Activated CD8-positive, alpha-beta memory T cell treated with anti-CD3 and anti-CD28 coated beads, Interleukin-2, amount 10 ng/mL, durations not matched to agents 7 days and 5 days (primary cell): ENCODE measurements around the gene LDHD. TPM values are rescaled to one million over a fixed set of nuclear protein-coding genes. Genes with fewer than 3 reads are reported as not detected.

Experiments
- ATAC-seq: fragments of 150-1000 bp; cut with Tn5 transposase; one replicate; pipeline ENCODE4 v1.10.0; 2021; ENCODE audit warnings: moderate library complexity
- CTCF ChIA-PET: fragments of 350-600 bp; sonication (Branson Sonifier 250); formaldehyde crosslinking; loops from one replicate; lab custom pipeline; 2021; ENCODE audit warnings: antibody characterized with exemption; lab: Charles Lee
- DNase-seq: peaks from one replicate; pipeline ENCODE4 v3.0.0-alpha.2; 2020
- H3K27ac Mint-ChIP-seq: one replicate; pipeline ENCODE4 v1.8.0; 2021; ENCODE audit warnings: mild to moderate bottlenecking, mixed read lengths
- H3K27me3 Mint-ChIP-seq: one replicate; pipeline ENCODE4 v1.8.0; 2021; ENCODE audit warnings: mixed read lengths
- H3K36me3 Mint-ChIP-seq: one replicate; pipeline ENCODE4 v1.8.0; 2021; ENCODE audit warnings: mild to moderate bottlenecking, mixed read lengths
- H3K4me1 Mint-ChIP-seq: one replicate; pipeline ENCODE4 v1.8.0; 2021; ENCODE audit warnings: mixed read lengths
- H3K4me3 Mint-ChIP-seq: one replicate; pipeline ENCODE4 v1.8.0; 2021; ENCODE audit warnings: mild to moderate bottlenecking, moderate library complexity, mixed read lengths
- H3K9me3 Mint-ChIP-seq: one replicate; pipeline ENCODE4 v1.8.0; 2022; ENCODE audit warnings: low read depth, mixed read lengths
- total RNA-seq, 2 experiments: library from RNA; stranded (reverse); gene quantifications; one replicate each; pipeline ENCODE4 v1.2.3, GENCODE V29; 2021

The LDHD gene
- total RNA-seq, 2 experiments from 2014 or later: not detected

DNA sequence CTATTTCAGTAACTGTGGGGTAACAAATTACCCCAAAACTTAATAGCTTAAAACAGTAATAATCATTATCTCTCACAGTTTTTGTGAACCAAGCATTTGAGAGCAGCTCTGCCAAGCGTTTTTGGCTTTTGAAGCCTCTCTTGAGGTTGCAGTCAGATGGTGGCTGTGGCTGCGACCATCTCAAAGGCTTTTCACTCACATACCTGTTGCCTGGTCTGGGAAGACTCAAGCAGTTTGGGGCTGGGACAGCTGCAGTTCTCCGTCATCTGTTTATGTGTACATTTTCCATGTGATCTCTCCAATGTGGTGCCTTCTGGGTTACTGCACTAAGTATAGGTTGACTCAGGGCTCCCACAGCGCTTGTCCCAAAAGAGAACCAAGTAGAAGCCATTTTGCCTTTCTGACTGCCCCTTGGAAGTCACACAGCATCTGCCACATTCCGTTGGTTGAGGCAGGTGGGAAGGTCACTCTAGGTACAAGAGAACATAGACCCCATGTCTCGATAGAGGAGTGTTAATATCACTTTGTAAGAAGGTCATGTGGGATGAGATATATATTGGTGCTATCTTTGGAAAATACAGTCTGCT lies 49.6 kb downstream of the LDHD start:
- CTCF ChIA-PET: interaction anchor here (0.9 kb wide), 1 partner anchor 45 kb away, joined by 5 read pairs; no protein-coding TSS in a partner anchor
- H3K27me3 Mint-ChIP-seq: no peaks in the 10 kb centered on the region
- H3K9me3 Mint-ChIP-seq: no peaks in the 10 kb centered on the region
- H3K36me3 Mint-ChIP-seq: peaks cover 3% of the 10 kb centered on the region
- DNase-seq (no peak), ATAC-seq (no peak)
- H3K27ac Mint-ChIP-seq: no peak overlapping the region
- H3K4me1 Mint-ChIP-seq: peaks cover 38% of the 10 kb centered on the region
- no peak overlapping the region for H3K4me3 Mint-ChIP-seq

GRCh38 chr16:75065521-75066149 lies 50.9 kb downstream of the LDHD start:
- Mint-ChIP-seq H3K9me3 (no peaks in the 10 kb centered on the region), H3K27me3 (no peaks in the 10 kb centered on the region), H3K27ac (peak overlapping the region; percentile 64), H3K36me3 (peaks cover under 1% of the 10 kb centered on the region), H3K4me3 (peak overlapping the region; percentile 58), H3K4me1 (peaks cover 36% of the 10 kb centered on the region)
- ATAC-seq: peak; percentile 15
- DNase-seq: no peak
- CTCF ChIA-PET: interaction anchor here (1.0 to 5.9 kb wide), 4 partner anchors 9 to 45 kb away, joined by 3 to 42 read pairs (median 4); no protein-coding TSS in a partner anchor

DNA sequence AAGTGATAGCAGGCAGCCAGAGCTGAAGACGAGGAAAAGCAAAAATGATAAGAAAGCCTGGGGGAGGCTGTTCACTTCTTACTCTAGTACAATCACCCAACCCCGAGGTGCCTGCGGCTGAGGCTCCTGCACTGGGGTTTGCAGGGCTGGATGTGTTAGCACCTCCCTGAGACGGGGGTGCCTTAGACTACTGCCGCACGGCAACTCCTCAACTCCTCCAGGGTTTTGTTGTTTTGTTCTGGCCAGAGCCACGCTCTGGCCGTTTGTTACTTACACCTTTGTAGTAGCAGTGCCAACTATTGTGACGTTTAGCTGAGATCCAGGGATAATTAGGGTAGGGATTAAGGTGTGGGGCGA lies 51.5 kb downstream of the LDHD start:
- CTCF ChIA-PET: interaction anchor here (0.7 to 5.9 kb wide), 7 partner anchors 7 to 45 kb away, joined by 3 to 42 read pairs (median 4); no protein-coding TSS in a partner anchor
- Mint-ChIP-seq H3K27ac (peak overlapping the region; percentile 81), H3K4me3 (peak overlapping the region; percentile 58), H3K36me3 (no peaks in the 10 kb centered on the region), H3K4me1 (peaks cover 32% of the 10 kb centered on the region), H3K9me3 (no peaks in the 10 kb centered on the region), H3K27me3 (no peaks in the 10 kb centered on the region)
- DNase-seq (peak; percentile 81), ATAC-seq (peak; percentile 92)

DNA sequence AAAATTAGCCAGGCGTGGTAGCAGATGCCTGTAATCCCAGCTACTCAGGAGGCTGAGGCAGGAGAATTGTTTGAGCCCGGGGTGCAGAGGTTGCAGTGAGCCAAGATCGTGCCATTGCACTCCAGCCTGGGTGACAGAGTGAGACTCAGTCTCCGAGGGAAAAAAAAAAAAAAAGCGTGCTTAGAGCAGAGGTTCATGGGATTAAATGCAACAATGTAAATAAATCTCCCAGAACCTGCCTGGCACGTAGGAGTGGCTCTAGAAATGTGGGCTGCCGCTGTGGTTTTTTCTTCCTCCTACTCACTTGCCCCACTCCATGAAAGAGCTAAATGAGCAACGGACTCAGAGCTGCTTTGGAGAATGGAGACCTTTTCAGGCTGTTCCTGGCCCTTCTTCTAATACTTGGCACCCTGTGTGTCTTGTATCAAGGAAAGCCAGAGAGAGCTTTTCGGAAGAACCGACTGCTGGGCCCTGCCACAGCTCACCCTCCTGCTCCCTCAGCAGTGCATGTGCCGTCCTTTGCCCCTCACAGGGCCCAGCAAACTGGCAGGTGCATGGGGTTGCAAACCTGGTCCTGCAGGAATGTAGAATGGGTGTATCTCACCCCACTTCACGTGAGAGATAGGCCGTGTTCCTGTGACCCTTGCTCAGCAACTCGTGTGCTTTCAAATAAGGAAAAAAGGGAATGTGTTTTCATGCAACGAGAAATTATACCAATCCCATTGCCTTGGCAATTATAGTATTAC lies 52.0 kb downstream of the LDHD start:
- CTCF ChIA-PET: interaction anchor here (0.6 to 5.9 kb wide), 8 partner anchors 8 to 353 kb away, joined by 3 to 42 read pairs (median 4); no protein-coding TSS in a partner anchor
- no peaks in the 10 kb centered on the region for H3K36me3 Mint-ChIP-seq
- peak overlapping the region; percentile 81 for H3K27ac Mint-ChIP-seq
- H3K4me3 Mint-ChIP-seq: peak overlapping the region; percentile 58
- peak; percentile 52 for ATAC-seq
- peak; percentile 60 for DNase-seq
- no peaks in the 10 kb centered on the region for H3K27me3 Mint-ChIP-seq
- H3K4me1 Mint-ChIP-seq: peaks cover 32% of the 10 kb centered on the region
- H3K9me3 Mint-ChIP-seq: no peaks in the 10 kb centered on the region

GRCh38 chr16:75063549-75064088 lies 53.0 kb downstream of the LDHD start:
- Mint-ChIP-seq H3K4me3 (no peak overlapping the region), H3K36me3 (no peaks in the 10 kb centered on the region), H3K4me1 (peaks cover 32% of the 10 kb centered on the region), H3K27ac (no peak overlapping the region), H3K27me3 (no peaks in the 10 kb centered on the region), H3K9me3 (no peaks in the 10 kb centered on the region)
- CTCF ChIA-PET: interaction anchor here (1.5 to 5.9 kb wide), 3 partner anchors 9 to 57 kb away, joined by 3 to 42 read pairs (median 5); no protein-coding TSS in a partner anchor
- no peak for DNase-seq
- ATAC-seq: no peak

DNA sequence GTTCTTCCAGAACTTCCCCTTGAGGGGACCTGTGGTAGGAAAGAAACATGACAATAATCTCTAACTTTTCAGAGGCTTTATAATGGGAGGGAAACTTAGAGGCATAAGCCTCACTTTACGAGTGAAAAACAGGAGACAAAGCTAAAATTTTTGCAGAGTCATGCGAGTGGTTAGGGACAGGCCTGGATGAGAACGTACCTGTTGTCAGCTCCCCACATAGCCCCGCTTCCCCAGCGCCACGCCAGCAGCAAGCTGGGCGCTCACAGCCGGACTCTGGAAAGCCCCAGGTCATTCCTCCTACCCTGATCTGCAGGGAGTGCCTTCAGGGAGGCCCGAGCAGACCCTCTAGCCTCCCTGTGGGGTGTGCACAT lies 53.6 kb downstream of the LDHD start:
- ATAC-seq: no peak
- Mint-ChIP-seq H3K27ac (no peak overlapping the region), H3K4me1 (peaks cover 32% of the 10 kb centered on the region), H3K9me3 (no peaks in the 10 kb centered on the region), H3K4me3 (no peak overlapping the region), H3K36me3 (no peaks in the 10 kb centered on the region), H3K27me3 (no peaks in the 10 kb centered on the region)
- CTCF ChIA-PET: interaction anchor here (1.5 to 5.9 kb wide), 2 partner anchors 47 to 57 kb away, joined by 3 to 42 read pairs; no protein-coding TSS in a partner anchor
- no peak for DNase-seq

DNA sequence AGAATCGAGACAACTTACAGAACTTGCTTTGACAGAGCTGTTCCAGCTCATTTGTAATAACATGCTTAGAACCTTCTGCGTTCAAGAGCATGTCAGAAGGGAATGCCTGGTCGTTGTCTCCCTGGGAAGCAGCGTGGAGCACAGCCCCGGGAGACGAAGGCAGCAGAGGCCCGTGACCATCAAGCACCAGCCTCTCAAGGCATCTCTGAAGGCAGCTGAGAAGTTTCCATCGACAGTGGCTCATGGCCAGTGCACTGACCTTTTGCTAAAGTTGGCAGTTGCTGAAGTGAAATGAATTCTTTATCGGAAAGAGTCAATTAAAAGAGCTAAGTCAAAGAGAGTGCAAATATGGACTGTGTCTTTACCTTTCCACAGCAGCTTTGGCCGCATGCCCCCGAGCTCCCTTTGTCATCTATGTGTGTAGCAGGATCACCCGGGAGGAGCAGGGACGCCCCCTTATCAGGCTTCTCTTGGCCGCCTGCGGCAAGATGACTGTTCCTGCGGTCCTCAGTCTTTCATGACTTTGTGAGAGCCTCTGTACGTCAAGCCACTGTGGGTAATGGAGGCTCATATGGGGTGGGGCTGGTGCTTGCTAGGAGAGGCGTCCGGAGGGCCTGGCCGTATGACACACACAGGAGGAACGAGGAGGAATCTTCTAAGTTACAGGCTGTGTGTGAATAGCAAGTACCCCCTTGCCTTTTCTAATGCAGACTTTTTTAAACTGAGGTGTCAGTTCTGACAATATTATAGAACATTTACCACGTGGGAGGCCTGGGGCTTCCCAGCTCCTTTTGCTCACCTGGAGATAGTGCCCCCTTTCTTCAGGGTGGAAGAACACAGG lies 54.2 kb downstream of the LDHD start:
- Mint-ChIP-seq H3K4me1 (peaks cover 32% of the 10 kb centered on the region), H3K27me3 (no peaks in the 10 kb centered on the region), H3K36me3 (no peaks in the 10 kb centered on the region), H3K9me3 (no peaks in the 10 kb centered on the region), H3K4me3 (no peak overlapping the region), H3K27ac (no peak overlapping the region)
- CTCF ChIA-PET: interaction anchor here (0.7 to 5.9 kb wide), 3 partner anchors 10 to 56 kb away, joined by 3 to 42 read pairs (median 3); no protein-coding TSS in a partner anchor
- ATAC-seq (no peak), DNase-seq (no peak)

Other genes with a start within 250 kb of the LDHD start
- 10 to 100 TPM; 59.0 to 74.6 TPM for gene WDR59, start 131.7 kb downstream of the LDHD start, total RNA-seq
- gene ZNRF1, start 117.8 kb downstream of the LDHD start, total RNA-seq: 10 to 100 TPM; 16.1 to 22.5 TPM
- 10 to 100 TPM; 13.6 to 15.6 TPM for gene ZFP1, start 31.7 kb upstream of the LDHD start, total RNA-seq
- not detected for gene CTRB2, start 90.4 kb upstream of the LDHD start, total RNA-seq
- not detected for gene CTRB1, start 102.2 kb upstream of the LDHD start, total RNA-seq
- gene BCAR1, start 134.8 kb upstream of the LDHD start, total RNA-seq: under 1 TPM in 1 of 2 experiments, not detected in 1; 0.19 TPM